GM23338 (cell line): ENCODE results near the gene POU3F1. TPM values are rescaled to one million over a fixed set of nuclear protein-coding genes. Genes with fewer than 3 reads are reported as not detected.

Experiments used
- ATAC-seq: fragments of 200-7000 bp; cut with Tn5 transposase; 3 replicates; pipeline ENCODE4 v1.9.1; 2020
- DNase-seq: peaks from one replicate; pipeline ENCODE4 v3.0.0-alpha.2; 2015; ENCODE audit warnings: low spot score
- H2AFZ ChIP-seq: fragments of 200-600 bp; sonication (generic); 2 replicates; pipeline ENCODE4 v1.8.0; 2016; ENCODE audit warnings: antibody characterized with exemption, mild to moderate bottlenecking, moderate library complexity
- H3F3A ChIP-seq: fragments of 200-600 bp; sonication (generic); replicated peaks from 2 replicates; pipeline ENCODE4 v1.8.0; 2017; ENCODE audit warnings: antibody characterized with exemption, mixed run types, low read depth
- H3K27ac ChIP-seq: fragments of 200-600 bp; sonication (generic); 2 replicates; pipeline ENCODE4 v1.6.1; 2016; ENCODE audit warnings: low read depth
- H3K27me3 ChIP-seq: fragments of 200-600 bp; sonication (generic); 2 replicates; pipeline ENCODE4 v1.8.0; 2016; ENCODE audit warnings: mild to moderate bottlenecking, mixed run types, moderate library complexity; ENCODE audit not compliant: insufficient read depth
- H3K36me3 ChIP-seq: fragments of 200-600 bp; sonication (generic); 2 replicates; pipeline ENCODE4 v1.8.0; 2016; ENCODE audit warnings: mild to moderate bottlenecking; ENCODE audit not compliant: insufficient read depth
- H3K4me1 ChIP-seq: fragments of 200-600 bp; sonication (generic); 2 replicates; pipeline ENCODE4 v1.8.0; 2016; ENCODE audit warnings: mild to moderate bottlenecking, moderate library complexity; ENCODE audit not compliant: insufficient read depth
- H3K4me2 ChIP-seq: fragments of 200-600 bp; sonication (generic); 2 replicates; pipeline ENCODE4 v1.7.1; 2017; ENCODE audit warnings: mixed run types
- H3K4me3 ChIP-seq: fragments of 200-600 bp; sonication (generic); 2 replicates; pipeline ENCODE4 v1.6.1; 2016; ENCODE audit warnings: mixed run types
- H3K79me2 ChIP-seq: fragments of 200-600 bp; sonication (generic); replicated peaks from 2 replicates; pipeline ENCODE4 v1.8.0; 2017; ENCODE audit warnings: mild to moderate bottlenecking; ENCODE audit not compliant: insufficient read depth
- H3K9me2 ChIP-seq: fragments of 200-600 bp; sonication (generic); 2 replicates; pipeline ENCODE4 v1.8.0; 2017; ENCODE audit not compliant: insufficient read depth
- H4K20me1 ChIP-seq: fragments of 200-600 bp; sonication (generic); replicated peaks from 2 replicates; pipeline ENCODE4 v1.8.0; 2017; ENCODE audit warnings: mild to moderate bottlenecking; ENCODE audit not compliant: insufficient read depth
- H3K27ac Mint-ChIP-seq: 2 replicates; pipeline ENCODE4 v1.8.0; 2020; ENCODE audit warnings: inconsistent platforms, mild to moderate bottlenecking, moderate library complexity, mixed read lengths
- H3K27me3 Mint-ChIP-seq: 3 replicates; pipeline ENCODE4 v1.8.0; 2022; ENCODE audit warnings: low read depth, mild to moderate bottlenecking, moderate library complexity, mixed read lengths, inconsistent platforms; ENCODE audit not compliant: insufficient read depth, poor library complexity
- H3K36me3 Mint-ChIP-seq: 3 replicates; pipeline ENCODE4 v1.8.0; 2021; ENCODE audit warnings: low read depth, mild to moderate bottlenecking, inconsistent platforms, moderate library complexity, mixed read lengths
- H3K4me1 Mint-ChIP-seq: 3 replicates; pipeline ENCODE4 v1.8.0; 2020; ENCODE audit warnings: mild to moderate bottlenecking, inconsistent platforms, mixed read lengths
- H3K4me3 Mint-ChIP-seq: 3 replicates; pipeline ENCODE4 v1.8.0; 2021; ENCODE audit warnings: moderate library complexity, mild to moderate bottlenecking, inconsistent platforms, mixed read lengths
- H3K9me3 Mint-ChIP-seq: 3 replicates; pipeline ENCODE4 v1.8.0; 2020; ENCODE audit warnings: moderate library complexity, mild to moderate bottlenecking, inconsistent platforms, mixed read lengths
- CREB1 ChIP-seq: fragments of 250-450 bp; sonication (Bioruptor Pico); IDR thresholded peaks from 2 replicates; pipeline ENCODE4 v1.5.0; 2020; ENCODE audit warnings: low read depth, mild to moderate bottlenecking, moderate library complexity
- ETS1 ChIP-seq: IDR thresholded peaks from 2 replicates; pipeline ENCODE4 v1.6.1; 2016; ENCODE audit warnings: antibody characterized with exemption
- EZH2 ChIP-seq: fragments of 200-600 bp; sonication (generic); IDR thresholded peaks from one replicate; pipeline ENCODE4 v1.8.0; 2017; ENCODE audit warnings: antibody characterized with exemption, mild to moderate bottlenecking, low read depth; ENCODE audit not compliant: unreplicated experiment
- EZH2phosphoT487 ChIP-seq: fragments of 200-600 bp; sonication (generic); IDR thresholded peaks from one replicate; pipeline ENCODE4 v1.8.1; 2018; ENCODE audit warnings: antibody characterized with exemption; ENCODE audit not compliant: unreplicated experiment
- JUNB ChIP-seq: IDR thresholded peaks from one replicate; pipeline ENCODE4 v1.6.1; 2016; ENCODE audit warnings: antibody characterized with exemption; ENCODE audit not compliant: unreplicated experiment
- NANOG ChIP-seq: IDR thresholded peaks from 2 replicates; pipeline ENCODE4 v1.6.1; 2016; ENCODE audit warnings: antibody characterized with exemption, borderline replicate concordance
- POLR2AphosphoS5 ChIP-seq: IDR thresholded peaks from 2 replicates; pipeline ENCODE4 v1.6.1; 2016; ENCODE audit warnings: antibody characterized with exemption, low read depth
- REST ChIP-seq: IDR thresholded peaks from one replicate; pipeline ENCODE4 v1.6.1; 2018; ENCODE audit warnings: antibody characterized with exemption; ENCODE audit not compliant: unreplicated experiment
- STAT1 ChIP-seq: IDR thresholded peaks from one replicate; pipeline ENCODE4 v1.6.1; 2016; ENCODE audit warnings: antibody characterized with exemption; ENCODE audit not compliant: unreplicated experiment
- ZNF114 ChIP-seq: fragments of 250-450 bp; sonication (Bioruptor Pico); IDR thresholded peaks from 2 replicates; pipeline ENCODE4 v1.5.0; 2020; ENCODE audit warnings: mild to moderate bottlenecking, moderate library complexity
- ZNF331 ChIP-seq: fragments of 250-450 bp; sonication (Bioruptor Pico); IDR thresholded peaks from 2 replicates; pipeline ENCODE4 v1.5.0; 2020; ENCODE audit warnings: low read depth, mild to moderate bottlenecking, moderate library complexity
- polyA plus RNA-seq: library from polyadenylated mRNA; unstranded; fragments of >200 nt; fragmentation: Nextera tagmentation; extraction: Ambion mirVana; gene quantifications from 2 replicates; pipeline ENCODE4 v1.2.1, GENCODE V29; 2016
- total RNA-seq: library from RNA; depleted of rRNA; stranded (reverse); fragments of >200 nt; shearing (Covaris generic); gene quantifications from 2 replicates; pipeline ENCODE4 v1.2.3, GENCODE V29; 2014
- TF ChIP-seq, protein P1 (sequence below), 2 experiments: fragments of 200-600 bp in 1 of 2; sonication (generic) in 1 of 2; conservative IDR thresholded peaks; 2 replicates each; pipeline versions ENCODE4 v1.5.1 to v1.6.1; 2016 to 2017; ENCODE audit warnings: antibody characterized with exemption in 2 of 2, low read depth in 2 of 2, mild to moderate bottlenecking in 2 of 2, moderate library complexity in 1 of 2
- TF ChIP-seq, protein P2 (sequence below): fragments of 250-450 bp; sonication (Bioruptor Pico); IDR thresholded peaks from 2 replicates; pipeline ENCODE4 v1.5.0; 2020; ENCODE audit warnings: mild to moderate bottlenecking, moderate library complexity

POU3F1 gene
- total and polyA plus RNA-seq, 2 experiments from 2014 or later = 3.6 to 11.5 TPM

- Histone ChIP-seq H3K4me3 (no peak overlapping the region), H3K36me3 (peaks cover 68% of the 10 kb centered on the region), H3K27me3 (no peaks in the 10 kb centered on the region), H3K4me1 (no peaks in the 10 kb centered on the region), H3K27ac (no peak overlapping the region), H3K9me2 (no peaks in the 10 kb centered on the region), H4K20me1 (peaks cover 12% of the 10 kb centered on the region), H3K4me2 (no peak overlapping the region), H3K79me2 (peaks cover 19% of the 10 kb centered on the region), H2AFZ (no peak overlapping the region), H3F3A (peaks cover 35% of the 10 kb centered on the region; the same call in 1 of the 2 replicates)
- peaks cover 9% of the 10 kb centered on the region for H3K4me1 Mint-ChIP-seq
- H3K27ac Mint-ChIP-seq = no peak overlapping the region
- peaks cover 86% of the 10 kb centered on the region for H3K36me3 Mint-ChIP-seq
- ATAC-seq (no peak), DNase-seq (no peak)
- peaks cover 4% of the 10 kb centered on the region for H3K27me3 Mint-ChIP-seq
- no peaks in the 10 kb centered on the region; the same call in 2 of the 3 replicates for H3K9me3 Mint-ChIP-seq
- TF ChIP-seq ZNF331 = no peak
- no peak for TF ChIP-seq STAT1
- no peak for TF ChIP-seq NANOG
- no peak for TF ChIP-seq POLR2AphosphoS5
- TF ChIP-seq JUNB = no peak
- no peak for TF ChIP-seq EZH2
- TF ChIP-seq EZH2phosphoT487 = no peak
- TF ChIP-seq ETS1 = no peak
- TF ChIP-seq REST = no peak
- TF ChIP-seq CREB1 (CRISPR knock-in tag) = no peak
- TF ChIP-seq, protein P1, sequence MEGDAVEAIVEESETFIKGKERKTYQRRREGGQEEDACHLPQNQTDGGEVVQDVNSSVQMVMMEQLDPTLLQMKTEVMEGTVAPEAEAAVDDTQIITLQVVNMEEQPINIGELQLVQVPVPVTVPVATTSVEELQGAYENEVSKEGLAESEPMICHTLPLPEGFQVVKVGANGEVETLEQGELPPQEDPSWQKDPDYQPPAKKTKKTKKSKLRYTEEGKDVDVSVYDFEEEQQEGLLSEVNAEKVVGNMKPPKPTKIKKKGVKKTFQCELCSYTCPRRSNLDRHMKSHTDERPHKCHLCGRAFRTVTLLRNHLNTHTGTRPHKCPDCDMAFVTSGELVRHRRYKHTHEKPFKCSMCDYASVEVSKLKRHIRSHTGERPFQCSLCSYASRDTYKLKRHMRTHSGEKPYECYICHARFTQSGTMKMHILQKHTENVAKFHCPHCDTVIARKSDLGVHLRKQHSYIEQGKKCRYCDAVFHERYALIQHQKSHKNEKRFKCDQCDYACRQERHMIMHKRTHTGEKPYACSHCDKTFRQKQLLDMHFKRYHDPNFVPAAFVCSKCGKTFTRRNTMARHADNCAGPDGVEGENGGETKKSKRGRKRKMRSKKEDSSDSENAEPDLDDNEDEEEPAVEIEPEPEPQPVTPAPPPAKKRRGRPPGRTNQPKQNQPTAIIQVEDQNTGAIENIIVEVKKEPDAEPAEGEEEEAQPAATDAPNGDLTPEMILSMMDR (conservative IDR thresholded peaks at IDR 0.05; ENCODE audit: low read depth in 2 of 2) = no peak
- no peak for TF ChIP-seq ZNF114 (CRISPR knock-in tag)
- TF ChIP-seq, protein P2, sequence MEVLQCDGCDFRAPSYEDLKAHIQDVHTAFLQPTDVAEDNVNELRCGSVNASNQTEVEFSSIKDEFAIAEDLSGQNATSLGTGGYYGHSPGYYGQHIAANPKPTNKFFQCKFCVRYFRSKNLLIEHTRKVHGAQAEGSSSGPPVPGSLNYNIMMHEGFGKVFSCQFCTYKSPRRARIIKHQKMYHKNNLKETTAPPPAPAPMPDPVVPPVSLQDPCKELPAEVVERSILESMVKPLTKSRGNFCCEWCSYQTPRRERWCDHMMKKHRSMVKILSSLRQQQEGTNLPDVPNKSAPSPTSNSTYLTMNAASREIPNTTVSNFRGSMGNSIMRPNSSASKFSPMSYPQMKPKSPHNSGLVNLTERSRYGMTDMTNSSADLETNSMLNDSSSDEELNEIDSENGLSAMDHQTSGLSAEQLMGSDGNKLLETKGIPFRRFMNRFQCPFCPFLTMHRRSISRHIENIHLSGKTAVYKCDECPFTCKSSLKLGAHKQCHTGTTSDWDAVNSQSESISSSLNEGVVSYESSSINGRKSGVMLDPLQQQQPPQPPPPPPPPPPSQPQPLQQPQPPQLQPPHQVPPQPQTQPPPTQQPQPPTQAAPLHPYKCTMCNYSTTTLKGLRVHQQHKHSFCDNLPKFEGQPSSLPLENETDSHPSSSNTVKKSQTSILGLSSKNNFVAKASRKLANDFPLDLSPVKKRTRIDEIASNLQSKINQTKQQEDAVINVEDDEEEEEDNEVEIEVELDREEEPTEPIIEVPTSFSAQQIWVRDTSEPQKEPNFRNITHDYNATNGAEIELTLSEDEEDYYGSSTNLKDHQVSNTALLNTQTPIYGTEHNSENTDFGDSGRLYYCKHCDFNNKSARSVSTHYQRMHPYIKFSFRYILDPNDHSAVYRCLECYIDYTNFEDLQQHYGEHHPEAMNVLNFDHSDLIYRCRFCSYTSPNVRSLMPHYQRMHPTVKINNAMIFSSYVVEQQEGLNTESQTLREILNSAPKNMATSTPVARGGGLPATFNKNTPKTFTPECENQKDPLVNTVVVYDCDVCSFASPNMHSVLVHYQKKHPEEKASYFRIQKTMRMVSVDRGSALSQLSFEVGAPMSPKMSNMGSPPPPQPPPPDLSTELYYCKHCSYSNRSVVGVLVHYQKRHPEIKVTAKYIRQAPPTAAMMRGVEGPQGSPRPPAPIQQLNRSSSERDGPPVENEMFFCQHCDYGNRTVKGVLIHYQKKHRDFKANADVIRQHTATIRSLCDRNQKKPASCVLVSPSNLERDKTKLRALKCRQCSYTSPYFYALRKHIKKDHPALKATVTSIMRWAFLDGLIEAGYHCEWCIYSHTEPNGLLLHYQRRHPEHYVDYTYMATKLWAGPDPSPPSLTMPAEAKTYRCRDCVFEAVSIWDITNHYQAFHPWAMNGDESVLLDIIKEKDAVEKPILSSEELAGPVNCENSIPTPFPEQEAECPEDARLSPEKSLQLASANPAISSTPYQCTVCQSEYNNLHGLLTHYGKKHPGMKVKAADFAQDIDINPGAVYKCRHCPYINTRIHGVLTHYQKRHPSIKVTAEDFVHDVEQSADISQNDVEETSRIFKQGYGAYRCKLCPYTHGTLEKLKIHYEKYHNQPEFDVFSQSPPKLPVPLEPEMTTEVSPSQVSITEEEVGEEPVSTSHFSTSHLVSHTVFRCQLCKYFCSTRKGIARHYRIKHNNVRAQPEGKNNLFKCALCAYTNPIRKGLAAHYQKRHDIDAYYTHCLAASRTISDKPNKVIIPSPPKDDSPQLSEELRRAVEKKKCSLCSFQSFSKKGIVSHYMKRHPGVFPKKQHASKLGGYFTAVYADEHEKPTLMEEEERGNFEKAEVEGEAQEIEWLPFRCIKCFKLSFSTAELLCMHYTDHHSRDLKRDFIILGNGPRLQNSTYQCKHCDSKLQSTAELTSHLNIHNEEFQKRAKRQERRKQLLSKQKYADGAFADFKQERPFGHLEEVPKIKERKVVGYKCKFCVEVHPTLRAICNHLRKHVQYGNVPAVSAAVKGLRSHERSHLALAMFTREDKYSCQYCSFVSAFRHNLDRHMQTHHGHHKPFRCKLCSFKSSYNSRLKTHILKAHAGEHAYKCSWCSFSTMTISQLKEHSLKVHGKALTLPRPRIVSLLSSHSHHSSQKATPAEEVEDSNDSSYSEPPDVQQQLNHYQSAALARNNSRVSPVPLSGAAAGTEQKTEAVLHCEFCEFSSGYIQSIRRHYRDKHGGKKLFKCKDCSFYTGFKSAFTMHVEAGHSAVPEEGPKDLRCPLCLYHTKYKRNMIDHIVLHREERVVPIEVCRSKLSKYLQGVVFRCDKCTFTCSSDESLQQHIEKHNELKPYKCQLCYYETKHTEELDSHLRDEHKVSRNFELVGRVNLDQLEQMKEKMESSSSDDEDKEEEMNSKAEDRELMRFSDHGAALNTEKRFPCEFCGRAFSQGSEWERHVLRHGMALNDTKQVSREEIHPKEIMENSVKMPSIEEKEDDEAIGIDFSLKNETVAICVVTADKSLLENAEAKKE (CRISPR knock-in tag) = no peak
- no peak overlapping the region for H3K4me3 Mint-ChIP-seq
Measured at GRCh38 chr1:38021969-38022368, 24.6 kb downstream of the POU3F1 start.
